Omental fat pad (tissue), 4 donors: ENCODE results near the gene INTS15. TPM values are rescaled to one million over a fixed set of nuclear protein-coding genes. Genes with fewer than 3 reads are reported as not detected.

Experiments
- ATAC-seq: fragments of 150-250 bp; one replicate; pipeline ENCODE4 v1.9.1; 2016; ENCODE audit warnings: mild to moderate bottlenecking, moderate library complexity; ENCODE audit not compliant: low FRiP score
- DNase-seq: peaks from one replicate; pipeline ENCODE4 v3.0.0-alpha.2; 2019; ENCODE audit warnings: low spot score
- total RNA-seq, 4 donors: library from RNA; depleted of rRNA; stranded (reverse); fragments of >200 nt; gene quantifications; one replicate each; pipeline ENCODE4 v1.1.0, GENCODE V29; 2016
- TF ChIP-seq, protein P1 (sequence below), 3 donors: fragments of 450-650 bp; IDR thresholded peaks; one replicate each; pipeline ENCODE4 v1.5.1; 2016 to 2017; ENCODE audit warnings: antibody characterized with exemption in 3 of 3, mild to moderate bottlenecking in 3 of 3, moderate library complexity in 2 of 3

INTS15 gene
- total RNA-seq: 10 to 100 TPM; 20.2 to 45.1 (median 24.1) TPM

DNA sequence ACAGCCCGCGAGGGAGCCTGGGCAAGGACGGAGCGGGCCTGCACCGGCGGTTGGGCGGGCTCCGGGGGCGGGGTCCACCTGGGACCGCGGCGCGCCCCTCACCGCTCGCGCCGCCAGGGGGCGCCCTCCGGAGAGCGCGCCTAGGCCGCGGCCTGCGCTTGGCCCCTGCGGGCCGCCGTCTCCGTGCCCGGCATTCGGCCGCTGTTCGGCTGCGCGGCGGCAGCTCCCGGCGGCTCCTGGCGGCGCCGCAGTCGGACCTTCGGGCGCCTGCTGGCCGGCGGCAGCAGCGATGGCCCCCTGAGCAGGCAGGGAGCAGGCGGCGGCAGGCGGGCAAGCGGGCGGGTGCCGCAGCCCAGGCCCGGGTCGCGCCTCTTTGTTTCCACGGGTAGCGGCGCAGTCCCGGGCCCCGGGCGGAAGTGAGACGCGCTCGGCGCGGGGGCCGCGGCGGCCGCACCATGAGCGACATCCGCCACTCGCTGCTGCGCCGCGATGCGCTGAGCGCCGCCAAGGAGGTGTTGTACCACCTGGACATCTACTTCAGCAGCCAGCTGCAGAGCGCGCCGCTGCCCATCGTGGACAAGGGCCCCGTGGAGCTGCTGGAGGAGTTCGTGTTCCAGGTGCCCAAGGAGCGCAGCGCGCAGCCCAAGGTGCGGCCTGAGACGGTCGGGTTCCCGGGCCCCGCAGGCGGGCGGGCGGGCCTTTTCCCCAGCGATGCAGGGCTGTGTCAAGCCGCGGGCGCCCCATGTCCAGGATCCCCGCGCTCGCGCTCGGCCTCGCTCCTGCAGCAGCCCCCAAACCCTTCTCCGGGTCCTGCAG, at the start of gene INTS15:
INTS15 (plus strand) TSS at position 193 of the 816 bp plus-strand sequence; CDS start at position 456, 263 bp downstream.
- TF ChIP-seq, protein P1, sequence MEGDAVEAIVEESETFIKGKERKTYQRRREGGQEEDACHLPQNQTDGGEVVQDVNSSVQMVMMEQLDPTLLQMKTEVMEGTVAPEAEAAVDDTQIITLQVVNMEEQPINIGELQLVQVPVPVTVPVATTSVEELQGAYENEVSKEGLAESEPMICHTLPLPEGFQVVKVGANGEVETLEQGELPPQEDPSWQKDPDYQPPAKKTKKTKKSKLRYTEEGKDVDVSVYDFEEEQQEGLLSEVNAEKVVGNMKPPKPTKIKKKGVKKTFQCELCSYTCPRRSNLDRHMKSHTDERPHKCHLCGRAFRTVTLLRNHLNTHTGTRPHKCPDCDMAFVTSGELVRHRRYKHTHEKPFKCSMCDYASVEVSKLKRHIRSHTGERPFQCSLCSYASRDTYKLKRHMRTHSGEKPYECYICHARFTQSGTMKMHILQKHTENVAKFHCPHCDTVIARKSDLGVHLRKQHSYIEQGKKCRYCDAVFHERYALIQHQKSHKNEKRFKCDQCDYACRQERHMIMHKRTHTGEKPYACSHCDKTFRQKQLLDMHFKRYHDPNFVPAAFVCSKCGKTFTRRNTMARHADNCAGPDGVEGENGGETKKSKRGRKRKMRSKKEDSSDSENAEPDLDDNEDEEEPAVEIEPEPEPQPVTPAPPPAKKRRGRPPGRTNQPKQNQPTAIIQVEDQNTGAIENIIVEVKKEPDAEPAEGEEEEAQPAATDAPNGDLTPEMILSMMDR (IDR thresholded peaks at IDR 0.05): peak in 2 of 3 donors; percentile 67 to 92
- peak; percentile 98 for ATAC-seq
- peak; percentile 27 for DNase-seq

DNA sequence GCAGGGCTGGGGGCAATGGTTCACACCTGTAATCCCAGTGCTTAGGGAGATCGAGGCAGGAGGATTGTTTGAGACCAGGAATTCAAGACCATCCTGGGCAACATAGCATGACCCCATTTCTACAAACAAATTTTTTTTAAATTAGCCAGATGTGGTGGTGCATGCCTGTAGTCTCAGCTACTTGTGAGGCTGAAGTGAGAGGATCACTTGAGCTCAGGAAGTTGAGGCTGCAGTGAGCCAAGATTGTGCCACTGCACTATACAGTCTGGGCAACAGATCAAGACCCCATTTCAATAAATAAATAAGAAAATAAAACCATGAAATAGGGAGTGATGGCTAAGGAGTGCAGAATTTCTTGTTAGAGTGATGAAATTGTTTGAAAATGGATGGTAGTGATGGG, 47.5 kb upstream of the INTS15 start:
- no peak for ATAC-seq
- no peak for DNase-seq
- TF ChIP-seq, protein P1 (IDR thresholded peaks at IDR 0.05): no peak

DNA sequence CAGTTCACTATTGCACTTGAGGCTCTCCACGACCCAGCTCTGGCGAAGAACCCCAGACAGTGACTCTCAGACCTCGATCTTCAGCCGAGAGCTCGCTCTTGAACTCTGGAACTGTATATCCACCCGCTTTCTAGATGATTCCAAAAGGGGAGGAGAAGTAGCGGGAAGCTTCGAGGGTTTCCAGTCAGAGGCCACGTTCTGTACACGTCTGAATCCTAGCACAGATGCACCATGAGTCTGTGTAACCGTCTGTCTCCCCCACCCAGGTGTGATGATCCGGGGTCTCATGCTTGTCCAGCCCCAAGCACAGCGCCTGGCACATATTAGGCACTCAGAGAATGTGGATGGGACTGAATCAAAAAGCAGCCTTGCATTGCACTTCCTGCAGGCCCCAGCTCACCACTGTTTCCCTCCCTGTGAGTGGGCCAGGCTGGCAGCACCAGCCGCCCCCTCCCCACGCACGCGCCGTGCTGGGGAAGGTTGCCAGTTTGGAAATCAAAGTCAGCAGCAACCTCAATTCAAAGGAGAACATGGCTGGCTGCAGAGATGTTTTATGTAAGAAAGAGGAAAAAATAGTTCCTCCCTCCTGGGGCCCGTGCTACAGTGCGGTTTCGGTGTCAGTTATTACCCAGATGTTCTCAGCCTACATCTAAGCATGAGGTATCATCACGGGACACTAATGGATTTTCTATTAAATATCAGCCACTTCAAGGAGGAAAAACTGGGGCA, 44.3 kb upstream of the INTS15 start:
- TF ChIP-seq, protein P1 (IDR thresholded peaks at IDR 0.05): no peak
- ATAC-seq (no peak), DNase-seq (no peak)

DNA sequence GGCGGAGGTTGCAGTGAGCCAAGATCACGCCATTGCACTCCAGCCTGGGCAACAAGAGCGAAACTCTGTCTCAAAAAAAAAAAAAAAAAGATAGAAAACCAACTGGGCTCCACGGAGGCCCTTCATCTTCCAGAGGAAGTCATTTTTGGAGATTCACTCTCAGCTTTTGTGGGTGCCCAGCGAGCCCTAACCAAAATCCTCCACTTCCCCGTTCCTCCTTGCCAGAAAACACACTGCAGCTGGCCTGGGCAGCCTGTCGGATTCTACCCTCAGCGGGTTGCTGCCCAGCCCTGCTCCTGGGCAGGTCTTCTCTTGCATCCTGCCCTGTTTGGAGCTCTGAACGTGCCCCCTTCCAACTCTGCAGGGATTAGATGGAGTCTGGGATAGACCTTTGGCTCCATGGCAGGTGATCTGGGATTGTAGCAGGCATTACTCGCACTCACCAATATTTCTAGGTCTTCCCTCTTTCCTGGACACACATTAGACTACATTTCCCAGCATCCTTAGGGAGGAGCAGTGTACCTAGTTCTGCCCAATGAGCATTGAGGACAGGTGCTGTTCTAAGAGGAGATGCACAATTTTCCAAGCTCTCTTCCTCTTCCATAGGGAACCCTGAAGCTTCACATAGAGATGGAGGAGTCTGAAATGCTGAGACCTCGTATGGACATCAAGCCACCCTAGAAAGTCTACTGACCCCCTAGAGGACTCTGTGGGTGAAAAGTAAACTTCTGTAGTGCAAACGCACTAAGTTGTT, 43.1 kb upstream of the INTS15 start:
- no peak for DNase-seq
- TF ChIP-seq, protein P1 (IDR thresholded peaks at IDR 0.05): no peak
- no peak for ATAC-seq

DNA sequence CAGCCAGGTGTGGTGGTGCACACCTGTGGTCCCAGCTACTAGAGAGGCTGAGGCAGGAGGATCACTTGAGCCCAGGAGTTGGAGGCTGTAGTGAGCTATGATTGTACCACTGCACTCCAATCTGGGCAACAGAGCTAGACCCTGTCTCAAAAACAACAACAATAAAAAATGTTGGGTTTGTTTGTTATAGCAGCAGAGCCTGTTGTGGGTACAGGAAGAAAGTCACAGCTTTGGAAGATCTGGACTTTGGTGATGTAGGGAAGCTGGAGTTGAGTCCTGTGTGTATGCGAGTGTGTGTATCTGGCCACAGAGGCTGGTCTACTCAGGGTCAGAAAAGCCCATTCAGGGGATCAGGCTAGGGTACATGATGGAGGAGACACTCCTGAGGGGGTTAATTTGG, 42.4 kb upstream of the INTS15 start:
- no peak for ATAC-seq
- DNase-seq: no peak
- TF ChIP-seq, protein P1 (IDR thresholded peaks at IDR 0.05): no peak

DNA sequence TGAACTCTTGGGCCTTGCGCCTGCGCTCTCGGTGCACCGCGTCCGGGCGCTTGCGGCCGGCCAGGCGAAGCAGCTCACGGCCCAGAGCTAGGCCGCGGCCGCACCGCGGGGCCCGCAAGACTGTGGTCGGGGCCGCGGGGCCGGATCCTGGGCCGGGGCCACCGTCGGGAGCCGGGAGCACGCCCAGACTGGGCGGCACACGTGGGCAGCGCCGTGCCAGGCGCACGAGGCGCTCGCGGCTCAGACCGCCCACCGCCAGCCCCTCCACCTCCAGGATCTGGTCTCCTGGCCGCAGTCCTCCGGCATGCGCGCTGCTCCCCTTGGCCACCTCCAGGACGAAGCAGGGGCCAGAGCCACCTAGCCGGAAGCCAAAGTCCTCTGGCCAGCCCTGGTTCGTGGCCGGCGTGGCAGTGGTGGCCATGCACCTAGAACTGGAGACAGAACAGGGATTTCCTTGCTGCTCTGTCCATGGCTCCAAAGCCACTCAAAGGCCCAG, 38.8 kb upstream of the INTS15 start, which contains the start of gene GRID2IP:
GRID2IP (minus strand) TSS at position 446 of the 496 bp plus-strand sequence; CDS start at position 421, 25 bp downstream.
- TF ChIP-seq, protein P1 (IDR thresholded peaks at IDR 0.05): no peak
- DNase-seq: no peak
- no peak for ATAC-seq
